ENCODE results near the gene EMILIN2.

EMILIN2 gene

DNA sequence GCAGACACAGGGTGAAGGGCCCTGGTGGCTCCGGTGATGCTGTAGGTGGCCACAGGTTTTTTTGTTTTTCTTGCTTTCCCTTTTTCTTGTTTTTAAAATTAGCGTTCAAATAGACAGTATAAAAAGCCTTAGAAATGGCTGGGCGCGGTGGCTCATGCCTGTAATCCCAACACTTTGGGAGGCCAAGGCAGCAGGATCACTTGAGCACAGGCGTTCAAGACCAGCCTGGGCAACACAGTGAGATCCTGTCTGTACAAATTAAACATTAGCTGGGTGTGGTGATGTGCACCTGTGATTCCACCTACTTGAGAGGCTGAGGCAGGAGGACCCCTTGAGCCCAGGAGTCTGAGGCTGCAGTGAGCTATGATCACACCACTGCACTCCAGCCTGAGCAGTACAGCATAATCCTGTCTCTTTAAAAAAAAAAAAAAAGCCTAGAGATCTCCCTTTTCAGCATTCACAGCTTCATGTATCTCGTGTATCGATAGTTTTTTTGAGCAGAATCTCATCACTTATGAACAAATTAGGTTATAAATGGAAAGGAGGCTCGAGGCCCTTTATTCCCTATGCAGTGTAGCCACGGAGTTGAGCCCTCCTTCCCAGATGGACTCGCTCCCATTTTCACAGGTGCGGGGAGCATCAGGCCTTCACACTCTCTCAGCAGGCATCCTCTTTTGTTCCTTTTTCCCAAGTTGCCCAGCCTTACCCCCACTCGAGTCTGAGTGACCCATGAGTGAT, 50.8 kb downstream of the EMILIN2 start:
- no peak for DNase-seq (ENCODE audit: low read depth in 2 of 2, low spot score in 1 of 2)

DNA sequence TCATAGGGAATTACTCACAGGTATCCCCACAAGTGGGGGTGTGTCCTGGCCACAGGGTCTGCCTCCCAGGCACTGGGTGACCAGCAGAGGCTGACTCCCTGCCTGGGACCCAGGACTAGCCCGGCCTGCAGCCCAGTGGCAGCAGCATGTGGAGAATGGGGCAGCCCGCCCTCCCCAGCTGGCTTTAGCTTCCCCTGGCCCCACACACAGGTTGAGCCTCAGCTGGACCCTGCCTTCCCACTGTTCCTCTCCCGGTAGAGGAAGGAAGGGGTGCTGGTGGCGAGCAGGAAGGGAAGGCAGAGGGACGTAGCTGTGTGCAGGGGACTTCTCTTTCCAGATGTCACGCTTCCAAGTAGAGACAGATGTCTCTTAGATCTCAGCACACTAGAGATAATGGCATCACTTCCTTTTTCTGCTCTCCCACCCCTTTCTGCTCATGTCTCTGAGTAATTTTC, 51.4 kb downstream of the EMILIN2 start:
- no peak for DNase-seq (ENCODE audit: low read depth in 2 of 2, low spot score in 1 of 2)

DNA sequence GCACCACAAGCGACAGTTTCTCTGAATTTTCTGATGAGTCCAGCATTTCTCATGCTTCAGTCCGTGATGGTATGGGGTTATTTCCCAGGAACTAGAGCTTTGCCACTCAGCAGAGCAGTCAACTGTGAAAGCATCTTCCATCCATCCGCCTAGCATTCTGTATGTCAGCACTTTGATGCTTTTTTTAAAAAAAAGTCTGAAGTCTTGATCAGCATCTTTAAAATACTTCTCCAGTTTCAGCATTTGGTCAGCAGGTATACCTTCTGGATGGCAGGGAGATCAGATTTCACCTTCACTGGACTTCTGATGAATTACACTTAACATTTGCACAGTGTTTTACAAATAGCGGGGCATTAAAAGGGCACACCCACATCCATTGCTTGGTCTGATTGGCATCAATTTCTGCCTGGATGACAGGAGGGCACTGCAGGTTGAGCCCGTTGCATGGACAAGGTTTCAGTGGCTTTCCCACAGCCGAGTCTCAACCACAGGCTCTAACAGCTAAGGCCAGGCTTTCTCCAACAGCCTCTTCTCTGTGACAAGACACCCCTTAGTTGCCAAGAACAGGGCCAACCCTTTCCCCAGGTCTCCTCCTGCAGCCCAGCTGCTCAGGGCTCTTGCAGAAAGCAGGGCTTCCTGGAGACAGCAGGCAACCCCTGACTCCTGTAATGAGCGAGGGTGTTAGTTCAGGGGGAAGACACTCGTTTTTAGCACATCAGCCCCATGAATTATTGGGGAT, 54.0 kb downstream of the EMILIN2 start:
- no peak for DNase-seq (ENCODE audit: low read depth in 2 of 2, low spot score in 1 of 2)

DNA sequence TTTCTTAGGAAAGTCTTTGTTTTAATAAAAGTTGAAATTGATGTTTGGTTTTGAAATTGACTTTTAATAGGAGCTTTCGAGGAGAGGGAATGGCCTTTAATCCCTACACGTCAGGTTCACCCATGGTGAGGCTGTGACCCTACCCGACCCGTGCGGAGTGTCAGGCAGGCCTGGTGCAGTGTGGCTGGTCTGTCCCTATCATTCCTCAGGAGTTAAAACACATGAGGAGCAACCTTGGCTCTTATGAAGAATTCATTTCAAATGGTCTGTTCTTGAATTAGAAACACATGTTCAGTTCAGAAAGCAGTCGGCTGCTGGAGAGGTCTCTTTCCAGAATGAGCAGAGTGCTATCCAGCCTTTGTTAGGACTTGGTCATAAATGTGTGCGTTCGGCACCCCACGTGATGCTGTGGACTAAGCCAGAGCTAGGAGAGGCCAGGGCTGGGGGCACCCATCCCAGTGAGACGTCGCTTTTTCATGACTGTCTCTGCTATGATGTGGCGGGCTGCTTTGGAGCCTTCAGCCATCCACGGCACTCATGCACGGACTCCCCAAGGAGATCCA, 54.7 kb downstream of the EMILIN2 start:
- DNase-seq (ENCODE audit: low read depth in 2 of 2, low spot score in 1 of 2): no peak

DNA sequence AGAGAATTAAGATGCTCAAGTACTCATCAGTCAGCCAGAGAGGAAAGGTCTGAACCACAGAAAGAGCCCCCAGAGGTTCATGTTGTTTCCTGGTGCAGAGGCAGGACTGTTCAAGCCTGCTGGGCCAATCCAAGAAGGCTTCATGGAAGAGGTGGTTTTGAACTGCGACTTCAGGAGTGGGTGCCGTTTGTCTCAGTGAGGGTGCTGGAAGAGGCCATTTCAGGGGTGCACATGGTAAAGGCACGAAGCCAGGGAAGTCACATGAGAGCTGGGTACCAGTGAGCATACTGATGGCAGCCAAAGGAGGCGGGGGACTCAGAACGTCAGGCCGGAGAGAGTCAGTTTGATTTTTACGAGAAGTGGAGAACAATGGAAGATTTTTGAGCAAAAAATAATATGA, 55.5 kb downstream of the EMILIN2 start:
- DNase-seq (ENCODE audit: low read depth in 2 of 2, low spot score in 1 of 2): no peak

DNA sequence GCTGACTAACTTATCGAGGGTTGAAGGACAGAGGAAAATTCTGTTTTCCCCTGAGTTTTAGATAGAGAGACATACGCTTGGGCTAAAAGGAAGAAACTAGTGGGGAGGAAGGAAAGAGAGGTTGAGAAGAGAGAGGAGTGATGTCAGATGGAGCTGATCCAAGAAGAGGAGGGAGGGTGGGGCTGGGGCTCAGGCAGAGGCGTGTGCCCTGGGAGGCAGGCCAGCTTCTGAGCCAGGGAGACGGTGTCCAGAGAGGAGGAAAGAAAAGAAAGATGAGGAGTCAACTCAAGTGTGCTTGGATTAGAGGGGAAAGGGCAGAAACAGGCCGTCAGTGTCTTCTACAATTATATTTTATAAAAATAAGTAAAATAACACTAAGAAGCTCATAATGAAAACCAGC, 56.2 kb downstream of the EMILIN2 start:
- DNase-seq (ENCODE audit: low read depth in 2 of 2, low spot score in 1 of 2): no peak

DNA sequence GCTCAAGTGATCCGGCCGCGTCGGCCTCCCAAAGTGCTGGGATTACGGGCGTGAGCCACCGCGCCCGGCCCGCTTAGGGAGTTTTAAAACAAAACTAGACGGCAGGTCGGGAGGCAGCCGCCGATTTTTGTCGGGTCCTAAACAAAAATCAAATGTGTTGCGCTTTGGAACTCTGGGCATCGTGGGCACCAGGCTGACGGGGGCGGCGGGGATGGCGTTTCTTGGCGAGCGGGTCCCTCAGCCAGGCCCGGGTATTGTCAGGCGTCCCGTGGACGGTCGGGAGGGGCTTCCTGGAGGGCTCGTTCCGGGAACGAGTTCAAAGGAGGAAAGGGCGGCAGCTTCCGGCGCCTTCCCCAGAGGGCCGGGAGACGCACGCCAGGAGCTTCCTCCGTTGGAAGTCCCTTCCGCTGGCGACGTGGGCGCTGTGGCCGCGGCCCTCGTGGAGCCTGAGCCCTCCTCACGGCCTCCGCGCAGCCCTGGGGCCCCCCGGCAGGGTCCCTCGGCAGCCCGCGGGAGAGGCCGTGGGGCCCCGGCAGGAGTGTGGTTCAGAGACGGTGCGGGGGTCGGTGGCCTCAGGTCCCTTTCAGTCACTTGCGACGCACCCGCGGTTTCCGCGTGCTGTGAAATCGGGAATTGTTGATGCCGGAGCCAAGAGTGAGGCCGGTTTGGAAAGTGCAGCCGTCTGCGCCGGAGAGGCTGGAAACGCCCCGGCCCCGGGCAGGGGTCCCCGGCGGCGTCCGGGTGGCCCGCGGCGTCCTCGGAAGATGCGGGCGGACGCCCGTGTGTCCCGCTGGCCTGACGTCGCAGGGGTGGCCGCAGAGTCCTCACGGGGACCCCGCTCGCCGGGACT, 59.3 kb downstream of the EMILIN2 start:
- peak in 1 of 2 donors; percentile 7 for DNase-seq (ENCODE audit: low read depth in 2 of 2, low spot score in 1 of 2)

DNA sequence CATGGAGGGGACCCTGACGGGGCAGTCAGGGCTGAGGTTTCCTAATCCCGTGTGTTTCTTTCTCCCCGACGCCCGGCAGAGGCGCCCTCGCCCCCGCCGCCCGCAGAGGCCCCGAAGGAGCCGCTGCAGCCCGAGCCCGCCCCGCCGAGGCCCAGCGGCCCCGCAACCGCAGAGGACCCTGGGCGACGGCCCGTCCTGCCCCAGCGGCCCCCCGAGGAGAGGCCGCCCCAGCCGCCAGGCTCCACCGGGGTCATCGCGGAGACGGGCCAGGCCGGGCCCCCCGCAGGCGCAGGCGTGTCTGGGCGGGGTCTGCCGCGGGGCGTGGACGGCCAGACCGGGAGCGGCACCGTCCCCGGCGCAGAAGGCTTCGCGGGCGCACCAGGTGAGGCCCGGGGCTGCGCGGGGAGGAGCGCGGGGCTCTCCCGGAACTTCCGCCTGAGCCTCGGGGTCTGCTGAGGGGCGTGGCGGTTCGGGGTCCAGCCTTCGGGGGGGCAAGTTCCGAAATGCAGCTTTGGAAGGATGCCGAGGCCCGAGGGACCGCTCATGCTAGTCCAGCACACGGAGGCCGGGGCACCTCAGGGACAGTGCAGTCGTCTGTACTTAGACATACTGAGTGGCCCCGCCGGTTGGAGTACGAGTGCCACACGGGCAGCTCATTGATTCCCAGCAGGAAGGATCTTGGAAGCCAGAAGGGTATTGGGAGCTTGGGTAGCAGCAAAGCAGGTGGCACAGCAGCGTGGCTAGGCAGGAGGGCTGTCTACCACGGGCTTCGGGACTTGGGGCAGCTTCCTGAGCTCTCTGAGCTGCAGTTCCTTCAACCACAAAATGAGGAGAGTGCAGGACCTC, 60.1 kb downstream of the EMILIN2 start:
- peak in 1 of 2 donors; percentile 6 for DNase-seq (ENCODE audit: low read depth in 2 of 2, low spot score in 1 of 2)

DNA sequence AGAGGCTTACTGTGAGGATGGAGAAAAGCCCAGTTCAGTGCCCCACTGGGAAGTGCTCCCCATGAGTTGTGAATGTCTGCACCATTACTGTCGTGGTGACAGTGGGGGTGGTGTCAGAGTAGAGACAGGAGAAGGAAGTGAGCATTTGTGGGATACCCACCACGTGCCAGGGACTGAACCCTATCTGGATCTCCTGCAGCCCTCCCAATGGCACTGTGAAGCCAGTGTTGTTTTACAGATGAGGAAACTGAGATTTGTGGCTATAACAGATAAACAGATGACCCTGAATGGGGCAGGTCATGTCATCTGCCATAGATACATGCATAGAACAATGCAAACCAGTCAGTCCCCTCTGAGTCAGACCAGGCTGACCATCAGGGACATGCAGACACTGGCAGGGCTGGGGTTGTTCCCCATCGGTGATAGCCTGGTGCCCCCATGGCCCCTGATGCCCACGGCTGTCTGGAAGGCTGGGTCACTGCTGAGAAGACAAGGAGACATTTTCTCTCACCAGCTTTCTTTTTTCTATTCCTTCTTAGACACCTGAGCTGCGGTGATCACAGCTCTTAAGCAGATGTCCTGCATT, 60.8 kb downstream of the EMILIN2 start:
- DNase-seq (ENCODE audit: low read depth in 2 of 2, low spot score in 1 of 2): no peak

DNA sequence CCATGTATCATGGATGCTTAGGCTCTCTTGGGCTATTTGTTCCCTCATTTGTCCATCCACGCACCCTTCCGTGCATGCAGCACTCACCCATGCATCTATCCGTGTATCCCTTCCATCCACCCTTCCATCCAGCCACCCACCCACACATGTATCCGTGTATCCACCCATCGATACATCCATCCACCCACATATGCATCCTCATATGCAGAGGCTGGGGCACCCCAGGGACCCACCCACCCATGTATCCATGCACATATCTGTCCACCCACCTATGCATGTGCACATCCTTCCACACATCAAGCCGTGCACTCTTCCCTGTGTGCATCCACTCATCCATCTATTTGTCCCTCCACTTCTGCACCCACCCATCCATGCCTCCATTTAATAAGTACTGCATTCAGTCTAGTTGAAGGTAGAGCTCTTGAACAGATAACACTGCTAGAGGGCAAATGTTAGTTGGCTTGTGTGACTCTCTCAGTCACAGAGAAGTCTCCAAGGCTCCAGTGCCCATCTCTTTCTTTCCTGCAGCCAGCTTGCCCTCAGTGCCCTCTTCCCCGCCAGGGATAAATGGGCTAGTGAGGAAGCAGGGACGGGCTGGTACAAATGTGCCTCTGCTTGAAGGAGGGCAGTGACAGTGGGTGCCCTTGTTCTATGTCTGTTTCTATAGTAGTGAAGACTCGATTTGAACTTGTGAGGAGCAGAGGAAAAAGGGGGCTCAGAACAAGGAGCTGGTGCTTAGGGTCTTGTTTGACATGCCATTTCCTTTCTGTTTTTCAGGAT, 61.5 kb downstream of the EMILIN2 start:
- DNase-seq (ENCODE audit: low read depth in 2 of 2, low spot score in 1 of 2): no peak

DNA sequence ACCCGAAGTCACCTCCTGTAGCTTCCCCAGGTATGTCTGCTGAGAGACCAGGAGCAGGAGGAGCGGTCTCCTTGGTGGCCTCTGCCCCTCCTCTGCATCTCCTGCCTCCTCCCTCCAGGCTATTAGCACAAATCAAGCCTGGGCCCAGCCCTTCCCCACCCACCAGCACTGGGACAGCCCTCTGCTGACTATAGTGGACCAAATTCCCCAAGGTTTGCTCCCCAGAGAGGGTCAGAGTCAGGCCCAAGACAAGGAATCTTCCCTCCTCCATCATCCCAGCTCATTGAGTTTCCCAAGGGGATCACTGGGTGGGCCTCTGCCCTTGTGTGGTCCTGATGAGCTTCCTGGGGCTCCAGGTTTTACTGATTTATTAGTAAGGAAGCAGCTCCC, 62.1 kb downstream of the EMILIN2 start:
- DNase-seq (ENCODE audit: low read depth in 2 of 2, low spot score in 1 of 2): no peak

DNA sequence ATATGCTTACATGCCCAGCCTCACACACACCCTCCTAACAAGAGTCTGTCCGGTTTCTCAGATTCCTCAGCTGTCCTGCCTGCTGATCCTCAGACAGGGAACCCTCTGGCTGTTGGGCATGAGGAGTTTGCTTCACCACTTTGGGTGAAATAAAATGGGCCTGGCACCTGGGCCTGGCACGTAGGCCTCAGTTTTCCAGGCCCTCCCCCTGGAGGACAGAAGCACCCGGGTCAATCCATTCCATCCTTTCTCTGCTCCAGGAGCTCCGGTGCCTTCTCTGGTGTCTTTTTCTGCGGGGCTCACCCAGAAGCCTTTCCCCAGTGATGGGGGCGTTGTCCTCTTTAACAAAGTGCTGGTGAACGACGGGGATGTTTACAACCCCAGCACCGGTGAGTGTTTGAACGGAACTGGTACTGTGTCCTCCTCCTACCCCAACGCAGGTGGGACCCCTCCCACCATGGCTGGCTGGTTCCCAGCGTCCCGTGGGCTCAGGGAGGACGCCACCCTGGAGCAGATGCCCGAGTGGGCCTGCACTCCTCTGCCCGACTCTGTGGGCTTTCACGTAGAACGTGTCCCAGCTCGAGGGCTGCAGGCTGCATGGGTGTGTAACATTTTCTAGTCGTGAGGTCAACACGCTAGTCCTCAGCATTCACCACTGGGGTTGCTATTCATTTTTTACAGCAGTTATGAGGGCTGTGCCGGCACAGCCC, 62.8 kb downstream of the EMILIN2 start:
- no peak for DNase-seq (ENCODE audit: low read depth in 2 of 2, low spot score in 1 of 2)

DNA sequence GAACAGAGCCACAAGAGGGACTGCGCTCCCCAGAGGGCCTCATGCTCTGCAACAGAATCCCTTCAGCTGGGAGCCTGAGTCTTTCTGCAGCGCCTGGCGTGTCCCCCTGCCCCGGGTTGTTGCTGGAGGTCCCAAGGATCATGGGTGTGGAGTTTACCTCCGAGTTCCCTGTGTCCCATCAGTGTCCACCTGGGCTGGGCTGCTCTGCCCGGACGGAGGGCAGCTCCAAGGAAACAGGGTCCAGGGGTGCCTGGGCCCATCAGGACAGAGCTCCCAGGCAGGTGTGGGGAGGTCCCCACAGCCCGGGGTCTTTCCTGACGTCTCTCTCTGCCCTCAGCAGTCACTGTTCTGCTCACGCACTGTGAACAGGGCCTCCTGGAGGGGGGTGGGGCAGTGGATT, 63.5 kb downstream of the EMILIN2 start:
- DNase-seq (ENCODE audit: low read depth in 2 of 2, low spot score in 1 of 2): no peak

DNA sequence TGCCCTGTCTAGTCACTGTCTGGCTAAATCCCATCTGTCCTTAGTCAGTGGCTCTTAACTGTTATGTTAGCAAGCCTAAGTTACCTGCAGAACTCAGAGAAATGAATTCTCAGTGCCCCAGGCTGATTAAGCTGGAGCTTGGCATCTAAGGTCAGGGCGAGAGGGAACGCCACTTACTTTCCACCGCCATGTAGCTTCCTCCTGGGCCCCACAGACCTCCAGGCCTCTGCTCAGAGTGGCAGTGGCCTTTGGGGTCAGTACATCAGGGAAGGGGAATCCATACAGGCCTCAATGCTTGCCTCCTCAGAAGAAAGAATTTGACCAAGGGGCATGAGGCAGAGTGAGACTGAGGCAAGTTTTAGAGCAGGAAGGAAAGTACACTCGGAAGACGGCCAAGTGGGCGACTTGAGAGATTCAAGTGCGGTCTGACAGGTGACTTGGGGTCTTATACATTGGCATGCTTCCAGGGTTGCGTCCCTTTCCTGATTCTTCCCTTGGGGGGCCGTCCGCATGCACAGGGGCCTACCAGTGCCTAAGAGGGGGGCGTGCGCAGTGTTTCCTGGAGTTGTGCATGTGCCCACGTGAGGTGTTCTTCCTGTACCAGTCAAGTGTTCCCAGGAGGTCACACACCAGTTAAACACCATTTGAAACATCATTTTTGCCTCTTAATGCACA, 64.1 kb downstream of the EMILIN2 start:
- DNase-seq (ENCODE audit: low read depth in 2 of 2, low spot score in 1 of 2): no peak

DNA sequence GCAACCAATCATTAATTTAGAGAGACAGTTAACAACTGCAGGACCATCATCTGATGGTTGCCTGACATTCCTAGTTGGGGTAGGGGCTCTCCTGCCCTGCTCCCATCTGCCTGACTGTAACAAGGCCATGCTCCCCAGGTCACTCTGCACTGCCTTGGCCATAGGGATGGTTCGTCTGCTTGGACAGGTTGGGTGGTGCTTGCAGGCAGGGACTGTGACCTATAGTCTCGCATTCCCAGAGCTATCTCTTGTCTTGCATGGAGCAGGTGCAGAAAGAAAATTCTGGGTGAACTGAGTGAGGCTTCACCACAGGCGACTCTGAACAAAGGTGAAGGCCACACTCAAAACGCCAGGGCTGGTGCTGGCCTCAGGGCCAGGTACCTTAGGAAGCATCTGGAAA, 64.7 kb downstream of the EMILIN2 start:
- DNase-seq (ENCODE audit: low read depth in 2 of 2, low spot score in 1 of 2): no peak

DNA sequence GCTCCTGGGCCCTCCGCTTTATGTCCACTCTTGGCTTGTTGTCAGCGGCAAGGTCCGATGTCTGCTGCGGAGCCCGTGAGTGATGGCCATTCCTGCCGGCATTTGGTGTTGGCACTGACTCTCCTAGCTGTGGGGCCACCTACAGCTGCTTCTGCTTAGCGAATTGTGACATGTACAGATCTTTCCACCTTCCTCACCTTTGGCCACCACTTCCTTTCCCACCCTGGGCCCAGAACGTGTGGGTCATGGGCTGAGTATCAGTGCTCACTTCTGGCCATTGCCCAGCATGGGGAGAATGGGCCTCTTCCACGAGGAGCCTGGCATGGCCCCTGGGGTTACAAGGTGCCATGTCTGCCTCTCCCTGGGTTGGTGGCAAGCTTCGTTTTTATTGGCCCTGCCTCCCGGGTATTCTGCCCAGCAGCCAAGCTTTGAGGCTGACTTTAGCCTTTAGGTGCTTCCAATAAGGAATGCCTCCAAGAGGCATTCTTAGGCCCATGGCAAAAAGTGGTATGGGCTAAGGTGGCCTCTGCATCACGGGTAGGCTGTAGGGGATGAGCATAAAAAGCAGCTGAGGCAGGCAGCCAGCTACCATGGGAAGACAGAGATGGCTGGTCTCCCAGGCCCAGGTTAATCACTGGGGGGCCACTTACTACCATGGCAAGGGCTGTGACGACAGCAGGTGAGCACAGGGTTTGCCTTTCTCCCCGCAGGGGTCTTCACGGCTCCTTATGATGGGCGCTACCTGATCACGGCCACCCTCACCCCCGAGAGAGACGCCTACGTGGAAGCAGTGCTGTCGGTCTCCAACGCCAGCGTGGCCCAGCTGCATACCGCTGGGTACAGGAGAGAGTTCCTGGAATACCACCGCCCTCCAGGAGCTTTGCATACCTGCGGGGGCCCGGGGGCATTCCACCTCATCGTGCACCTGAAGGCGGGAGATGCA, 65.8 kb downstream of the EMILIN2 start:
- no peak for DNase-seq (ENCODE audit: low read depth in 2 of 2, low spot score in 1 of 2)

DNA sequence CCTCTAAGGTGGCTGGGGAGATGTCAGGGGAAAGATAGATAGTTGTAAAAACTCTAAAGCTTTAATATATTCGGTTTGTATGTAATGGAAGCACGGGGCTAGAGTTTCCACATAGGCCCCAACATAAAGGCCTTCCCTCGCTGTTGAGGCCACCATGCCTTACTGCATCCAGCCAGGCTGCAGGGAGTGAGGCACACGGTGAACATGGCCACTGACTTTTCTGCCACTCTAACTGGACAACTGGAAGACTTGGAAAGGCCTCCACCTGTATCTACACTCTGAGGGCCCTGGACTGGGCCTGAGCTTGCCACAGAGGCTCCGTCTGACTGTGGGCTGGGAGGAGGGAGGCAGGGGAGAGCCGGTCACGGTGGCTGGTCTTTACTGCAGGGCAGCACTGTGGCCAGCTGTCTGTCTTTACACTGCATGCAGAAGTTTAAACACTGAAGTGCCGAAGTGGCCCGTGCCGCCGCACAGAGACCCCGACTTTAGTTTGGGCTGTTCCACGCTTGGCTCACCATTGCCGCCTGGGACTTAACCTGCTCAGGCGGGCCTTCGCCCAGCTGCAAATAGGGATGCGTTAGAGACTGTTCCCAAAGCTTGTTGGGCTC, 66.7 kb downstream of the EMILIN2 start:
- no peak for DNase-seq (ENCODE audit: low read depth in 2 of 2, low spot score in 1 of 2)
